Measurements from ENCODE around the gene FRAT1. TPM values are rescaled to one million over a fixed set of nuclear protein-coding genes. Genes with fewer than 3 reads are reported as not detected.
A peak's percentile ranks its signal among the peaks of the same experiment; 100 is the strongest.

The FRAT1 gene
- total and polyA plus RNA-seq, 2 of the 13 experiments (the other 11 are each of a cell fraction or from before 2014, with no cell fraction given), result 1.7 to 2.3 TPM

DNA sequence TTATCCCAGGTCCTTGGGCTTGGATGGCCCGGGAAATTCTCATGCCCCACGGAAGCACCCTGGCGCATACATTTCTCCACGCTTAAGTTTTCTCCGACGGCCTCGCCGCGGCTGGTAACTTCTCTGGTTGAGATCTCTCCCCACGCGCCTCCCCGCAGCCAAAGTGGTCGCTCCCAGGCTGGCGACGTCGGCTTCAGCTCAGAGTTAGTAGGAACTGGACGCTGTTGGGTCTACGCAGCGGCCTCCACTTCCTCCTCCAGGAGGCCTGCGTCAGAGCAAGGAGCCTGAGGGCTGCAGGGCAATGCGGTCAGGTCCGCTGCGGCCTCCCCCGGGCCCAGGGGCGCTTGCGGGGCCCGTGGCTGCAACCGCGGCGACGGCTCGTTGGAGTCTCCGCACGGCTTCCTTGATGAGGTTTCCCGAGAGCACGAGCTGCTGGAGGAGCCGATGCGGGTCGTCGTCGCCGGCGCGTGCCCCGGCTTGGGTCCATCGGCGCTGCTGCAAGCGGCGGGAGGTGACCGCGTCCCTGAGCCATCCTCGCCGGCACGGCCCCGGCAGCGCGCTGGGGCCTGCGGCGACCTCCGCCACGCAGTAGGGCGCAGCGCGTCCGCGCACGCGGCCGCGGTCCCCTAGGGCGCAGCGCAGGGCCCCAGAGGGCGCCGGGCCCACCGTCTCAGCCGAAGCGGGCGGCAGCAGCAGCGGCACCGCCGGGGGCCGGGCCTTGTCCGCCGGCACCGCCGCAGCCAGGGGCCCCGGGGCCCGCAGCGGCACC lies 14.7 kb downstream of the FRAT1 start (continued):
- TF ChIP-seq BHLHE40 (IDR thresholded peaks at IDR 0.05; ENCODE audit: low read length) (no peak), YY1 (IDR thresholded peaks at IDR 0.05; ENCODE audit: insufficient read depth, insufficient replicate concordance, low read depth, low read length) (no peak), IRF2 (CRISPR knock-in tag; IDR thresholded peaks at IDR 0.05) (no peak), ZNF557 (CRISPR knock-in tag; IDR thresholded peaks at IDR 0.05) (no peak), ZNF431 (CRISPR knock-in tag; IDR thresholded peaks at IDR 0.05; ENCODE audit: borderline replicate concordance, low read depth) (no peak), CCDC6 (CRISPR knock-in tag; IDR thresholded peaks at IDR 0.05) (0 out of 2 replicates have a peak, but pooled peaks have one; percentile 10), ZNF790 (CRISPR knock-in tag; IDR thresholded peaks at IDR 0.05; ENCODE audit: borderline replicate concordance) (no peak), MTA1 (CRISPR knock-in tag; IDR thresholded peaks at IDR 0.05; ENCODE audit: borderline replicate concordance) (no peak), HES4 (CRISPR knock-in tag; IDR thresholded peaks at IDR 0.05; ENCODE audit: borderline replicate concordance) (0 out of 2 replicates have a peak, but pooled peaks have one; percentile 30), RELA (CRISPR knock-in tag; IDR thresholded peaks at IDR 0.05) (no peak; the same call in 1 of the 2 replicates), HDAC6 (IDR thresholded peaks at IDR 0.05; ENCODE audit: low read depth, low read length) (no peak), TBX3 (IDR thresholded peaks at IDR 0.05; ENCODE audit: borderline replicate concordance) (no peak), ISL2 (CRISPR knock-in tag; IDR thresholded peaks at IDR 0.05) (no peak), FOXP1 (IDR thresholded peaks at IDR 0.05) (no peak), FOXP1 (CRISPR knock-in tag; IDR thresholded peaks at IDR 0.05) (no peak), ZNF224 (CRISPR knock-in tag; IDR thresholded peaks at IDR 0.05) (peak; percentile 75; the same call in 1 of the 2 replicates), ZNF235 (CRISPR knock-in tag; IDR thresholded peaks at IDR 0.05; ENCODE audit: borderline replicate concordance) (no peak), KLF15 (CRISPR knock-in tag; IDR thresholded peaks at IDR 0.05; ENCODE audit: borderline replicate concordance) (no peak), SMARCE1 (IDR thresholded peaks at IDR 0.05; ENCODE audit: borderline replicate concordance) (no peak), ZNF468 (CRISPR knock-in tag; IDR thresholded peaks at IDR 0.05) (no peak), ZNF709 (CRISPR knock-in tag; IDR thresholded peaks at IDR 0.05) (0 out of 2 replicates have a peak, but pooled peaks have one; percentile 40), SMYD3 (CRISPR knock-in tag; IDR thresholded peaks at IDR 0.05) (no peak)
- TF ChIP-seq, protein P1, sequence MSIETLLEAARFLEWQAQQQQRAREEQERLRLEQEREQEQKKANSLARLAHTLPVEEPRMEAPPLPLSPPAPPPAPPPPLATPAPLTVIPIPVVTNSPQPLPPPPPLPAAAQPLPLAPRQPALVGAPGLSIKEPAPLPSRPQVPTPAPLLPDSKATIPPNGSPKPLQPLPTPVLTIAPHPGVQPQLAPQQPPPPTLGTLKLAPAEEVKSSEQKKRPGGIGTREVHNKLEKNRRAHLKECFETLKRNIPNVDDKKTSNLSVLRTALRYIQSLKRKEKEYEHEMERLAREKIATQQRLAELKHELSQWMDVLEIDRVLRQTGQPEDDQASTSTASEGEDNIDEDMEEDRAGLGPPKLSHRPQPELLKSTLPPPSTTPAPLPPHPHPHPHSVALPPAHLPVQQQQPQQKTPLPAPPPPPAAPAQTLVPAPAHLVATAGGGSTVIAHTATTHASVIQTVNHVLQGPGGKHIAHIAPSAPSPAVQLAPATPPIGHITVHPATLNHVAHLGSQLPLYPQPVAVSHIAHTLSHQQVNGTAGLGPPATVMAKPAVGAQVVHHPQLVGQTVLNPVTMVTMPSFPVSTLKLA (IDR thresholded peaks at IDR 0.05), result no peak
- TF ChIP-seq, protein P2, sequence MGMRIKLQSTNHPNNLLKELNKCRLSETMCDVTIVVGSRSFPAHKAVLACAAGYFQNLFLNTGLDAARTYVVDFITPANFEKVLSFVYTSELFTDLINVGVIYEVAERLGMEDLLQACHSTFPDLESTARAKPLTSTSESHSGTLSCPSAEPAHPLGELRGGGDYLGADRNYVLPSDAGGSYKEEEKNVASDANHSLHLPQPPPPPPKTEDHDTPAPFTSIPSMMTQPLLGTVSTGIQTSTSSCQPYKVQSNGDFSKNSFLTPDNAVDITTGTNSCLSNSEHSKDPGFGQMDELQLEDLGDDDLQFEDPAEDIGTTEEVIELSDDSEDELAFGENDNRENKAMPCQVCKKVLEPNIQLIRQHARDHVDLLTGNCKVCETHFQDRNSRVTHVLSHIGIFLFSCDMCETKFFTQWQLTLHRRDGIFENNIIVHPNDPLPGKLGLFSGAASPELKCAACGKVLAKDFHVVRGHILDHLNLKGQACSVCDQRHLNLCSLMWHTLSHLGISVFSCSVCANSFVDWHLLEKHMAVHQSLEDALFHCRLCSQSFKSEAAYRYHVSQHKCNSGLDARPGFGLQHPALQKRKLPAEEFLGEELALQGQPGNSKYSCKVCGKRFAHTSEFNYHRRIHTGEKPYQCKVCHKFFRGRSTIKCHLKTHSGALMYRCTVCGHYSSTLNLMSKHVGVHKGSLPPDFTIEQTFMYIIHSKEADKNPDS (CRISPR knock-in tag; IDR thresholded peaks at IDR 0.05), result no peak
- TF ChIP-seq, protein P3, sequence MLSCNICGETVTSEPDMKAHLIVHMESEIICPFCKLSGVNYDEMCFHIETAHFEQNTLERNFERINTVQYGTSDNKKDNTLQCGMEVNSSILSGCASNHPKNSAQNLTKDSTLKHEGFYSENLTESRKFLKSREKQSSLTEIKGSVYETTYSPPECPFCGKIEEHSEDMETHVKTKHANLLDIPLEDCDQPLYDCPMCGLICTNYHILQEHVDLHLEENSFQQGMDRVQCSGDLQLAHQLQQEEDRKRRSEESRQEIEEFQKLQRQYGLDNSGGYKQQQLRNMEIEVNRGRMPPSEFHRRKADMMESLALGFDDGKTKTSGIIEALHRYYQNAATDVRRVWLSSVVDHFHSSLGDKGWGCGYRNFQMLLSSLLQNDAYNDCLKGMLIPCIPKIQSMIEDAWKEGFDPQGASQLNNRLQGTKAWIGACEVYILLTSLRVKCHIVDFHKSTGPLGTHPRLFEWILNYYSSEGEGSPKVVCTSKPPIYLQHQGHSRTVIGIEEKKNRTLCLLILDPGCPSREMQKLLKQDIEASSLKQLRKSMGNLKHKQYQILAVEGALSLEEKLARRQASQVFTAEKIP (CRISPR knock-in tag; IDR thresholded peaks at IDR 0.05; ENCODE audit: borderline replicate concordance), result no peak

All from HepG2 (cell line).